Activated CD4-positive, alpha-beta T cell treated with anti-CD3 and anti-CD28 coated beads, Interleukin-2, amount 50 U/mL, for 4 hours (primary cell): Measurements from ENCODE around the gene KCTD1.
"Not testable (repeated sequence)": the region's sequence is repeated elsewhere in the genome, so short reads cannot be mapped to it uniquely, and the experiment has no call there.

ENCODE experiments used
- DNase-seq, 2 experiments: peaks; one replicate each; pipeline ENCODE4 v3.0.0-alpha.2; 2020

The KCTD1 gene

DNA sequence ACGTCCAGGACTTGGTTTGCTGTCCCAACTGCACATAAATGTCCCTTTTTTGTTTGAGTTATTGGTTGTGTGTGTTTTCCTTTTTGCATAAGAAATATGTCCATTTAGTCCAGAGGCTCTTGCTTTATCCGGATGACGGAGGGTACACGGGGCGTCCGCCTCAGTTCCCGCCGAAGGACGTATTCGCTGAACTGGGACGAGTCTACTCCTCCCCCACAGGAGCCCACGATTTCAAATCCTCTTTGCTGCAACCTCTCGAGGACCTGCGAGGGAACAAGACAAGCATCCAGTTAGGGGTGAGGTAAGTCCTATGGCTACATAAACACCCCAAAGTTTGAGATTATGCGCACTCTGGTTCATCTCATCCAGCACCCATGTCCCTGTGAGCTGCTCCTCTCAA lies 92.7 kb downstream of the KCTD1 start:
- no peak for DNase-seq

DNA sequence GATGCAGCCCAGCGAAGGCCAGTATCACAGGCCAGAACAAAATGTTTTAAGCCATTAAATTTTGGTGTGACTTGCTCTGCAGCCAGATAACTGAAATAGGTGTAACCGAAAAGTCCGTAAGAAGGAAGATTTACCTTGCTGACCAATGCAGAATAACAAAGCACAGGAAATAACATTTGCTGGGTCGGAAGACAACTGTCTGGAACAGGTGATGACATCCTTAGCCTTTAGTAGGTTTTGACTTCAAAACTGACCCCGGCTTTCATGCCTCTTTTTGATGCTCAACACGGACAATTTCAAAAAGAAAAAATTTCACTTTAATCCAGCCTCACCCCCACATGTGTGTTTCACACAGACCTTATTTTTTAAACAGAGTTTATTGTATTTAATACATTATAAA lies 93.7 kb downstream of the KCTD1 start:
- no peak for DNase-seq

- no peak for DNase-seq
These were observed 94.2 kb downstream of the KCTD1 start for GRCh38 chr18:26454192-26454591.

DNA sequence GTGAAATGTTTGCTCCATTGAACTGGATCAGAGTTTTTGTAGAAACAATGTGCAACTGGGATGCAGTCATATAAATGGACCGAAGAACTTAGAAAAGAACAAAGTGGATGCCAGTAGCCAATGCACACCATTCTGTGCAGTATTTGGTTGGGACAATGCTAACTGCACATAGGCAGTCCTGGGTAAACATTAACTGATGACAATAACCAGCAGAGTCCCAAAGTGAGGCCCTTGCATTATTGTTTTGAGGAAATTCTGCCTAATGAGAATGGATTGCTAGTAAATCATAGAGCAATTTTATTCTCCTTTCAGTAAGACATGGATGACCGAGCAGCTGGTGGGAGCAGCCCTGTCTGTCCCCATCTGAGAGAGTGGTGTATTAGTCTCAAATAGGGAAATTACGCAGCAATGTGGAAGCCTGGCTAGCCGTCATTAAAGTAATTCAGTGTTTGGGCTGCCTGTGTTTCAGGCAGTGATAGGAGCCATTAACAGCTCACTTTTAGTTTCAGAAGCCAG lies 94.9 kb downstream of the KCTD1 start:
- no peak for DNase-seq

- DNase-seq, result no peak
These were observed 97.2 kb downstream of the KCTD1 start for GRCh38 chr18:26450989-26451682.

- no peak for DNase-seq
These were observed 99.6 kb downstream of the KCTD1 start for GRCh38 chr18:26448714-26449159.

DNA sequence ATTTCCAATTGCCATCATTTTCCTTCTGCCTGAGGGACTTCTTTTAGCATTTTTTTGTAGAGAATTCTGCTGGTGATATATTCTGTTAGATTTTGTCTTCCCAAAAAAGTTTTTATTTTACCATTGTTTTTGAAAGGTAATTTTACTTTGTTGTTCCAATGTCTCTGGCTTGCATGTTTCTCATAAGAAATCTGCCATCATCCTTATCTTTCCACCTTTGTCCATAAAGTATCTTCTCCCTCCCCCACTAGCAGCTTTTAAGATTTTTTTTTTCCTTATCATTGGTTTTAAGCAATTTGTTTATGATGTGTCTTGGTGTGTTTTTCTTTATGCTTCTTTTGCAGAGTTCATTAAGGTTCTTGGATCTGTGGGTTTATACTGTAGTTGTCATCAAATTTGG lies 104.5 kb downstream of the KCTD1 start:
- DNase-seq, result no peak

DNA sequence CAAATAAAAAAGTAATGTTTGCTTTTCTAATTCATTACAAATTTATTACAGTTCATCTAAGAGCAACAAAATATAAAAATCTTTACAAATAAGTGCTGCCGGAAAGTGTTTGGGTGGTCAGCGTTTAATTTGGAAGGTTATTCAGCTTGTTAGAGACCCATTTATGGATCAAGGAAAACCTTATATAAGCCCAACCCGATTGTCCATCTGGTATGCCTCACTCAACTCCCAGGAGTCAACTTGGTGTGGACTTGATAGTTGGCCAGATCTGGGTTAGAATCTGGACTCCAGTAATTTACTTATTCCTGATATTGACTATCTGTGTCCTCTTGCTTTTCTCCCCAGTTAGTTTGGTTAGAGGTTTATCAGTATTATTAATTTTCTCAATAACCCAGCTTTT lies 106.2 kb downstream of the KCTD1 start:
- DNase-seq, result no peak

GRCh38 chr18:26440644-26441043 lies 107.7 kb downstream of the KCTD1 start:
- DNase-seq, result no peak

DNA sequence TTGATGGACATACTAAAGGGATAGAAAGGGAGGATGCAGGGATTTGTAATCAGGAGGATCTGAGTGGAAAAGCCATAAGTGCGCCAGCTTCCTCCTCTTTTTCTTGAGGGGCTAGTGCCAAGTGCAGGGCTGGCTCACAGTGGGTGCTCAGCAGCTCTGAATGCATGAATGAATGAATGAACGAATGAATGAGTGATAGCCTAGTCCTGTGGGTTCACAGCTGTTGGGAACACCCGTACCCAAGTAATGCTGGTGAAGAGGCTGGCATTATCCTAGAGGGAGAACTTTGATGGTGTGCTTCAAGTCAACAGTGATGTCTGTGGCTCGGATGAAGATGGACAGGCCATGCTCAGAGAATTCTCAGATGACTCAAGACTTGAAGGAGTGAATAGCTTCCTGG lies 108.8 kb downstream of the KCTD1 start:
- DNase-seq, result no peak

DNA sequence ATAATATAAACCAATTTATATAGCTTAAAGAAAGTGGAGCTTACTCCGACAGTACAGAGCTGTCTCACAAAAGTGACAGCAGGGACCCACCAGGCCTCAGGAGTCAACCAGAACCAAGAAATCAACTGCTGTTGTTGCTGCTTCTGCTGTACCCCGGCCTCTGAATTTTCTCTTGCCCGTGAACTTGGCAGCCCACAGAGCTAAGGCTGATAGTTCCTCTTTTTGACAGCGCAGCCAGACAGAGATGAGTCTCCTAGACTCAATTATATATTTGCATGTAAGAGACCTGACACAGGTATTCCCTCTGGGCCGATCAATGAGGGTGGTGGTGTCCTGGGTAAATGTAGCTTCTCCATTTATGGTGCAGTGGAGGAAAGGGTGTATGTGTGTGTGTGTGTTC lies 109.4 kb downstream of the KCTD1 start:
- DNase-seq, result no peak

GRCh38 chr18:26437634-26438033 lies 110.7 kb downstream of the KCTD1 start:
- DNase-seq, result not testable (repeated sequence)

DNA sequence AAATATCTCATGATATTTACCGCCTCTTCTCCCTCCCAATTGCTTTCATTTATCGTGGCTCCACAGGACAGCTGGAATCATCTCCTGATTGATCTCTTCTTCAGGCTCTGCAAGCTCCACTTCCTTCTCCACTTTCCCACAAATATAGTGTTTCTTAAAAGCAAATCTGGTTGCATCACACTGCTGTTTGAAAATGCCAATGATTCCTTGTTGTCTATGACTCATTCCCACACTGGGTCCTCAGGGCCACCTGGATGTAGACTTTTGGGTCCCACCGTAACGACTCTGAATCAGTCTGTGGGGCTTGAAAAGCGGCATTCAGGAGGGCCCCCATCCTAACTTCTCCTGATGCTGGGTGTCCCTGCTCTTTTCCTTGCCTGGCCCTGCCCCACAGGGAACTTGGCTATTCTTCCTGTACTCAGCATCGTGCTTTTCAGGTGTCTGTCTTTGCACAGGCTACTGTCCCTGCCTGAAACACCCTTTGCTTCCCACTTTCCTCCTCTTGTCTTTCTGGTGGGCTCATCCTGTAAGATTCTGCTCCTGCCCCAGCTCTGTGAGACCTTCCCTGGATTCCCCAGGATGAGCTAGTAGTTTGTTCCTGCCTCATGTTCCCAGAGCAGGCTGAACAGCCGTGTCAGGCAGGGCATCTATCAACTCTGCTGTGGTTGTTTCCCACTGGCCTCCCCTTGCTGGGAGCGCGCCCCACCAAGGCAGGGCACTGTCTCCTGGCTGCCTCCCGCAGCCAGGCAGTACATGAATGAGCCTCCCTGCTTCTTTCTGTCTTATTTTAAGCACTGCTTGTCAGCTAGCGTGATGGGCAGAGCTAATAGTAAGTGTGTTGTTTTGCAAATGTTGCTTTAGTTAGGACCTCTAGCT lies 111.9 kb downstream of the KCTD1 start:
- DNase-seq, result no peak

DNA sequence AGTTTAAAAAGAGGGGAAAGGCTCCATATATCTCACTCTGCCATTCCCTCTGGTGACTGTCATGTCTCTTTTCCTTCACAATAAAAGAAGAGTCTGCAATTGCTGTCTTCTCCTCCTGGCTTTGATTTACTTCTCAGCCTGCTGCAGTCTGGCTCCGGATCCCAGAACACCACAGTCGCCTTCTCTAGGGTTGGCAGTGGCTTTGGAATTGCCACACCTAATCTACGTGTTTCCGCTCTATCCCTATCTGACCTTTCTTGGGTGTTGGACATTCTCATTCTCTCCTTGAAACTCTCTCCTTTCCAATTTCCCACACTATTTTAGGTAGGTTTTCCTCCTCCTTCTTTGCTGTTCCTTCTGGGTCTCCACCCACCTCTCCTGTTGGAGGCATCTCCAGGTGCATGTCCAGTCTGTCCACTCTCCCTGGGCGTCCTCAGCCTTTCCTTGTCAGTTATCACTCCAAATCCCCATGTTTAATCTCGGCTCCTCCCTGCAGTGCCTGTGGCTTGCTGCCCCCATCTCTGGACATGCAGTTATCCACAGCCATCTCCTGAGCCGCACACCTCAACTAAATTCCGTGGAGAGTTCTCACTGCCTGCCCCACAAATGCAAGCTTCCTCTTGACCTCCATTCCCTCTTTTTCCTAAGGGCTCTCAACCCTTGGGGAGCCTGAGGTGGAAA lies 112.8 kb downstream of the KCTD1 start:
- no peak for DNase-seq

DNA sequence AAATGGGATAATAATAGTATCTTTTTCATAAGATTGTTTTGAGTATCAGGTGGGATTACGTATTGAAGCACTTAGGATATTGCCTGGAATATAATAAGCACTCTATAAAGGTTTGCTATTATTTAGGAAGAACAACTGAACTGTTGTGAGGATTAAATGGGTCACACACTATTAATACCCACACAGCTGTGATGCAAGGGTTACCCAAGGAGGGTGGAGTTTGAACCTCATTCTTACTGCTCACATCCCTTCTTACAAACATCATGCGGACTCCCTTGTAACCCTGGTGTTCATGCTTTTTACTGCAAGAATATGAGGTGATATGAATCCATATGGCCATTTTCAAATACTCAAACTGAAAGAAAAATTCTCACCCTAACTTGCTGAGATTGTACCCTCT lies 113.5 kb downstream of the KCTD1 start:
- no peak for DNase-seq

DNA sequence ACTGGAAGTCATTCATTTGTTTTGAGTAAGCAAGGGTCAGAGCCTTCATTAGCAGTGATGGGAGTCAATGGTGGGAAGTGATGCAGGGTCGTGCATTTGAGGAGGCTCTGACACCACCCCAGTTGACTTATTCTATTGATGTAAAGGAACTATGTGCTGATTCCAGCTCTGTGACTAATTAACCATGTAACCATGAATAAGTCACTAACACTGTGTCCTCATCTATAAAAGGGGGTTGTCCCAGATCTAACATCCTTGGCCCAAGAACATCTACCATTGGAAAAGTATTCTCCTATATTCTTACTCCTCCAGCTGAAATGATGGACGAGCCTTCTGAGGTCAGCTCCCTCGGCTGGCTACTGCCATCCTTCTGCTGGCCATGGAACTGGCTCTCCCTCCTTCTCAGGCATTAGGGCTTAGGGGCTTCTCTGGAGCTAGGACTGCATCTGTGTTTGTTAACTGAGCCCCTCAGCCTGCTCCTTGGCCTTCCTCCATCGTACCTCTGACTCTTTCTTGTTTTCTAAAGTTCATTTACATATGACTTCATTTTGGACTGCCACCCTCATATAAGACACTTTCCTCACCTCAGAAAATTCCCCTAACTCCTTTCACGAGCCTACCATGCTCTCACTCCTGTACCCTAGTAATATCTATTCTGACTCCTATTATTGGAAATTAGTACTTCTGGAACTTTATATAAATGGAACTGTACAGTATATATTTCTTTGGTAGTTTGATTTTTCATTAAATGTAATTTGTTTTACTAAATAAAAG lies 115.5 kb downstream of the KCTD1 start:
- DNase-seq, result no peak

DNA sequence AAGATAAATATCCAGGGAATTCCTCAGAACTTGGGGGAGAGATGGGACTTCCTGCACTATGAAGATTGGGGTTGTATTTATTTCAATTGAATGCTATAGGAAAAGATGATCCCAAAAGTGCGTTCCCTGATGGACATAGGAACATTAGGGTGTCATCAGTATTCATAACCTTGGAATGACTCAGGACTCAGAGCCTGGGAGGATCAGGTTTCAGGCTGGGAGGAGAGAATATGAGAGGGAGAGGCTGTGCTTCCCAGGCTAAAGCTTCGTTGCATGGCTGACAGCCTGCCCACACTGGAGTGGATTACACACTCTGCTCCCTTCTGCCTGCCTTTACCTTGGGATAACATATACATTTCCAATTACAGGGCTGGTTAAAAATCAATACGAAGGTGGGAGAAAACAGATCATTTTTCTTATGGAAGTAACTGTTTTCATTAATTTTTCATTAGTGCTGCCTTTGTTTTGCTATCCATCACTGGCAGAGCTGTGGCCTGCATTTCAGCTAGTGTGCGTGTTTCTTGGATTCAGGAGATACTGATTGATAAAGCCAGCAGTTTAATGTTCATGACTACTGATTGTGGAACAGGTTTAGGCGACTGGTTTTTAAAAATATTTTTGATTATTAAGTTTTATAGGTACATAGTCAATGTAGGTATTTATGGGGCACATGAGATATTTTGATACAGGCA lies 118.7 kb downstream of the KCTD1 start:
- no peak for DNase-seq

GRCh38 chr18:26425148-26425531 lies 123.2 kb downstream of the KCTD1 start:
- no peak for DNase-seq

DNA sequence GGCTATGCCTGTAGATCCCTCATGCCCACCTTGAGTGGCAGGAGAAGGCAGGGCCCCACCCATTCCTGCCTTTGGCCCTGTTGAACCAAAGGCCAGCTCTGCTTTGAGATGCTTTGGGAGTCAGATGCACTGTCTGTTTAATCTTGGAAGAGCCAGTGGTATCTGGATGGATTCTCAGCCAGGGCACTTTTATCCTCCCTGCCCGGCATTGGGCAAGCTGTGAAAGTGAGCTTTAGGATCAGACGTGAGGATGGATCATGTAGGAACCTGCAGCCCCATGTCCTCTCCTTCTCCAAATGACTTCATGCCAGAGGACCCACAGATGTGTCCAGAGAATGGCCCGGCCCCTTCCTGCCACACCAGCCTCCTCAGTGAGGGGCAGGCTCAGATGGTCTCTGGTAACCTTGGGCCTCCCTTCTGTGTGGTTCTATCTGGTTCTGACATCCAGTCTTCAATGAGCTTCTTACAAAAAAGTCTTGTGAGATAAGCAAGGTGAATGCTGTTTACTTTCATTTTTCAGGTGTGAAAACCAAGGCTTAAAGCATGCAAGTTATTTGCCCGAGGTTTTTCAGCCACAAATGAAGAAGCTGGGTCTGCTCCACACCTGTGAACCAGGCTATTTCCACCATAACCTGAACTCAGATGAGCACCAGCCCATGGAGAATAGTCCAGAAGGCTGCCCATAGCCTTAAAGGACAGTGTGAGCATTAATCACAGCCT lies 123.8 kb downstream of the KCTD1 start:
- no peak for DNase-seq

DNA sequence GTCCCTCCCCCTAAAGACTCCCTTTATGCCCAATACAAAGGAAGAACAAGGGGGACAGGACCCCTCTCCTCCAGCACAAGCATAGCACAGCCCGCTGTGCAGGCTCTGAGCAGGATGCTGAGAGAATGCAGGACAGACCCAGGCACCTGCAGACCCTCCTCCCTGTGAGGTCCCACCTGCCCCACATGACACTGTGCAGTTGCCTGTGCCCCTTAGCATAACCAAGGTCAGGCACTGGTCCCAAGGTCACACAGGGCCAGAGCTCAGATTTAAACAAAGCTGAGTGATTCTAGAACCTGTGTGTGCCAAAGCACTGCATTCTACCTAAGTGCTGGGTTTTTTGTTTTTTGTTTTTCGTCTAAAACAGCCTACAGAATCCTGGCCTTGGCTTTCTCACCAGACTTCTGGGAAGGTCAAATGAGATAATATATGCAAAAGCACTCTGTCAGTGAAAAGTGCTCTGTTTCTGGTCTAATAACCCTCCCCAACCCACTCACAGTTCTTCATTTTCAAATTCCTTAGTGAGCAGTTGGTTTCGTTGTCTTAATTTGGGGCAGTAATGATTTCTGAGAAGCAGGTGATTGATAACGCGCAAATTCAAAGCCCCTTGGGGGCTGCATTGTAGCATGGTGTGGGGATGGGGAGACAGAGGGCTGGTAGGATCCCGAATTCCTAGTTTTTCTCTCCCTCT lies 125.7 kb downstream of the KCTD1 start:
- no peak for DNase-seq

- DNase-seq, result no peak
These were observed 126.4 kb downstream of the KCTD1 start for GRCh38 chr18:26421931-26422330.
